GM20000 (cell line): Measurements from ENCODE around the gene ORM1.

ENCODE experiments used
- DNase-seq: peaks from one replicate; pipeline ENCODE4 v3.0.0; 2012; ENCODE audit warnings: low spot score
- CTCF ChIP-seq: IDR thresholded peaks from 2 replicates; pipeline ENCODE4 v1.5.1; 2012; ENCODE audit warnings: mild to moderate bottlenecking, control low read depth; ENCODE audit errors: extremely low read depth, missing control alignments

ORM1 gene

GRCh38 chr9:114342755-114343440, 20.0 kb downstream of the ORM1 start:
- TF ChIP-seq CTCF = no peak
- DNase-seq = no peak

- no peak for TF ChIP-seq CTCF
- DNase-seq = no peak
These were observed 20.7 kb downstream of the ORM1 start for GRCh38 chr9:114343471-114344187.

DNA sequence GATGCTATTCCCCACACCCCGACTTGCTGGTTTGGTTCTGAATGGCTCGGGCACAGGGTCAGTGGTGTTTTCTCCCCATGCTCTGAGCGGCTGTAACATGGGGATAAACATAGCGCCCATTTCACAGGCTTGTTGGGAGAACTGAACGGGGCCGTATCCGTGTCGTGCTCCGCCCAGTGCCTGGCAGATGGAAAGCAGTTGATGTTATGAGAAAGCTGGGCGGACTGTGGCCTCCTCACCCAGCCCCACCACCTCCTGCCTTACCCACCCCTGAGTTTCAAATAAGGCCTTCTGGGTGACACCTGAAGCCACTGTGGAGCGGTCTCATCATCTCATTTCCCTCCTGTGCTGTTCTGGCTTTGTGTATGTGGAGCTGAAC, 21.3 kb downstream of the ORM1 start:
- DNase-seq = no peak
- TF ChIP-seq CTCF = no peak

DNA sequence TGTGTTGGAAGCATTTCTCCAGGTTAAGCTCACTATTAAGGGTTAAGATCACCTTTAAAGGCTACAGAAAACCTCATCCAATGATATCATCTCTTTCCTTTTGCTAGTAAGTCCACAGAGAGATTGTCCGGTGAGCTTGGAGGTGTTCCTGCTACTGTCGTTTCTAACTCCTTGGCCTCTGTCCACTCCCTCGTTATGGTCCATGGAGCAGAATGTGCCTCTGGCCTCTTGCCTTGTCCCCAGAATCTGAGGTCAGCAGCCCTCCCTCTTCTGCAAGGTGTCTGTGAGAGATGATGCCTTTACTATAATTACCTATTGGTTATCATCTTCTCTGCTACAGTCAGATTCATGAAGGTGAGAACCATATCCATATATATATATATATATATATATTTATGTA, 21.8 kb downstream of the ORM1 start:
- no peak for DNase-seq
- no peak for TF ChIP-seq CTCF

DNA sequence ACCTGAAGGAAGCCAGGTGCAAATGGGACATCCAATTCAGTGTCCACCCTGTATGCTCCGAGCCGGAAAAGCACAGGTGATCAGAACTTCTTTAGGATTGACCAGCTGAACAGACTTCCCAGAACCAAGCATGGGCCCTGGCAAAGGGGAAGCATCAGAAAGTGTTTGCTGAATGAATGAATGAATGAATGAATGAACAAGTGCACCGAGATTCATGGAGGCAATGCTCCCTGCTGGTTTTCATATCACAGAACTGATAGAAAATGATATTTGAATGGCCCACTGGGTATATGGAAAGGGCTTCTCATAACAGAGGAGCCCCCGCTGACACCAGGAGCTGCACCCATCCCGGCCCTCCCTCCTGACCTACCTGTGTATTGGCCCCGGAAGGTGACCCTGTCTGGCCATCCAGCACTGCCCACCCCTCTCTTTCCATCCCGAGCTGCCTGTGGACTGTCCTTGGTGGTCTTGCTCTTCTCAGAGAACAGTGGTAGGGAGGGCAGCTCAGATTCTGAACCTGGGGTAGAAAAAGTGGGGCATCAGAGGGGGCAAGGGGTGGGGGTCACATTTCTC, 22.7 kb downstream of the ORM1 start:
- DNase-seq = peak; percentile 17
- no peak for TF ChIP-seq CTCF

DNA sequence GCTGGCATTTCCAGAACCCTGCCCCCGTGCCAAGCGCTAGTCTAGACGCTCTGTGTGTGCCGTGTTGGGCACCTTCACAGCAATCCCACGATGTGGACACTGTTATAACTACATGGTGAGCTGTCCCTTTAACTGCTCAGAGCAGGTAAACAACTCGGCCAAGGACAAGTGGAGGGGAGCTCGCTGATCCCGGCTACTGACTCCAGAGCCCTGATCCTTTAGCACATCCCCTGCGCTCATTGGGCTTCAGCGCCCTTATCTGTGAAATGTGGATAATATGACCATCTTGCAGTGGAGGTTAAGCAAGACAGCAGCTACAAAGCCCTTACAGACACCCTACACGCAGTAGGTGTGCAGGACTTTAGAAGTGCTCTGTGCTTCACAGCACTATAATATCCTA, 23.2 kb downstream of the ORM1 start:
- TF ChIP-seq CTCF = no peak
- no peak for DNase-seq

DNA sequence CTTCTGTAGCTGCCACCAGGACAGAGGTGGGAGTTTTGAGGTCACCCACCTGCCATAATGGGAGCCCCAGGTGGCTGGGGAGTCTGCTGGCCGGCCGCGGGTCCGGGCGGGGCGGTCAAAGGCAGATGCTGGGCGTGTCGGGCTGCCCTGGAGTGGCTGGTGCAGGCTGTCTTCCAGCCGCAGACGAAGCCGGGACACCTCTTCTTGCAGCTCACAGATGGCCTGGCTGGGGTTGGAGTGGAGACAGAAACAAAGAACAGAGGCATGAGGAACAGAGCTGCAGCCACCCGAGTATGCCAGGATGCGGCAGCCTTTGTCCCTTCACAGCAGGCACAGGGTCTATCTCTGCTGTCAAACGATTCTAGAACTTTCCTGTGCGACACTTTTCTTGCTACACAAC, 24.8 kb downstream of the ORM1 start:
- no peak for TF ChIP-seq CTCF
- DNase-seq = peak; percentile 8
